HS-27A (cell line): ENCODE data around the gene CRADD.
"Not testable (repeated sequence)": the region's sequence is repeated elsewhere in the genome, so short reads cannot be mapped to it uniquely, and the experiment has no call there.

Experiments
- DNase-seq: peaks from one replicate; pipeline ENCODE4 v3.0.0-alpha.2; 2012; ENCODE audit warnings: low read depth, missing footprints

The CRADD gene

DNA sequence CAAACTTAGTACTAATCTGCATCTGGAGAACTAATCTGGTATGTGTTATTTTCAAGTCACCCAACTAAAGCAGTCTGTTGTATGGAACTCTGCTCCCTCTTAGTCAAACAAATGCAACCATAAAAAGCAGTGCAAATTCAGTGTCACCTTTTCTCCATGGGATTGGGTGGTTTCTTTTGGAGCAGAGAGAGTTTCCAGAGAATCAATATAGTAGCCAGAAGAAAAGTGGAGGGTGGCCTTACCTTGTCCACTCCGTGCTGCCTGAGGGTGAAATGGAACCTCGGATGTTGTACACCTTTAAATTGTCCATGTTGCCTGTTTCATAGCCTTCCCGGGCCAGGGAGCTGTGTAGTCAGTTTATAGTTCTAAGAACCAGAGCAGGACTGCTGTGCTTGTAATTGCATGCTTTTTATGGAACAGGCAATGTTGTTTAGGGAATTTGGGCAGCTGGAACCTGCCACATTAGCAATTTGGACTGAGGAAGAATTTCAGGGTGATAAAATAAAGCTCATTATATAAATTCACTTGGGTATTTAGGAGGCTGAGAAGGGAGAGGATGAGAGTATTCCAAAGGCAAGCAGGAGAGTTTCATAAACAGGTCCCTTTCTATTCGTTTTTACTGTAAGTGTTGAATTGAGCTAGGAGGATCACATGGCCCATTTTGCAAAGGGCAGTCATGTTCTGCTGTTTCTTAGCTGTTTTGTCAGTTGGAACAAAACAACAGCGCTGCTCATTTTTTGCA, 60.5 kb downstream of the CRADD start:
- no peak for DNase-seq

DNA sequence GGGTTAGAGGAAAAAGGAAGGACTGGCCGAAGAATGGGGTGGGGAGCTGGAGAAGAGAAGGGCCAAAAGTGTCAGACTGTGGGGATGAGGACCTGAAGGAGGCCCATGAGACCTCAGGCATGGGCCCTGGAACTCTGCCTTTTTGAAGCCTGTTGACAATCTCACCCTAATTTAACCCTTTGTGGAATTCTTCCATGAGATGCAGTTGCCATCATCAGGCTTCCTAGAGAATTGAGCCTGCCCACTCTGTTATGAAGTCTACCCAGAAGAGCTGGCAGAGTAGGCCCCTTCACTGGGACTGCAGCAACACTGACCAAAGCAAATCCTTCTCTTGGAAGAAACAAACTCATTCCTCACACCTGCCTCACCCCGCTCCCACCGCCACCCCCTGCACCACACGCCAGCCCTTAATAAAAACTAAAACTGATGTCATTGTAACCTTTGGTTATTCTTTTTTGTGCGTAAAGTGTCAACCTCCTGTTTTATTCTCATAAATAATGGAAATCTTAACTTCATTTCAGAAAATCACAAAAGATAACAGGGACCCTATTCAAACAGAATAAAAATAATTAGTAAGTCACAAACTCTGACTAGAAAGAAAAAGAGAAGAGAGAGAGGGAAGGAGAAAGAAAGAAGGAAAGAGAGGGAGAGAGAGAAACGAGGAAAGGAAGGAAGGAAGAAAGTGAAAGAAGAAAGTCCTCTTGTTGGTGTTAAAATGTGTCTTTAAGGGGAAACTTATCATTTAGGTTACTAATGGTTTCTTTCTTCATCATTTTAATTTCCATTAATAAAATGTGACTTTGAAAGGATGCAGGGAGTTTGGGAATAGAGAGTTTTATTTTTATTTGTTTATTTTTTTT, 61.3 kb downstream of the CRADD start:
- DNase-seq: no peak

DNA sequence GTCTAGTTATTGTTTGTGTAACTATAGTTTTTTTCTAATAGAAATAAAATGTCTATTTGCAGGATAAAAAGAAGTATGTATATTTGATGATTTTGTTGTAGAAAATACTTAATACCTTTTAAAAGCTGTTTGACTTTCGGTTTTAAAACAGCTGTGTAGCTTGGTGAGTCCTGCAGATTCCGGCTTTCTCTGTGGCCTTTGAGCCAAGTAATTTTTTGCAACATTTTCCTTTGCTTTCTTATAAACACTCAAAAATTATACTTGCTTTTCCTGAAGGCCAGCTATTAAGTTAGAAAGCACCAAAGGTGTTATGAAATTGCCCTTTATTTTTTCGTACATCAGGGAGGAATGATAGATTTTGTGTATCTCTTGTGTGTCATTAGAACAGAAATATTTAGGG, 63.6 kb downstream of the CRADD start:
- DNase-seq: no peak

DNA sequence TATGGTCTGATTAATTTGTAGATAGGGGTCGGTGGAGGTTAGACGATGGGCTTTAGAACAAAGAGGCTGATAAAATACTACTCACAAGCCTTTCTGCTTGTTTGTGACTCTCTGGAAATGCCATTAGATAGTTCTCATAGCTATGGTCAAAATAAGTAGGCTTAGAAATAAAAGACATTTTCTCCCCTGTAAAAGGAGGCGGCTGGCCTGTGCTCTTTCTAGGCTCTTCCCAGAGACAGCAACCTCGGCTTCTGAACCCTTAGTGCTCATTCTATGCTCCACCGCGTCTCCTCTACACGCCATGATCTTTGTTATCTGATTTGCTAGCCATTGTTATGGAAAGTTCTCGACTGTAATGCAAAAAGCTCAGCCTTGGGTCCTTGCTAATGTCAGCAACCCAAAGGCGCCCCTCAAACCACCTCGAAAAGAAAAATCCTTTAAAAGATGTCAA, 64.5 kb downstream of the CRADD start:
- no peak for DNase-seq

DNA sequence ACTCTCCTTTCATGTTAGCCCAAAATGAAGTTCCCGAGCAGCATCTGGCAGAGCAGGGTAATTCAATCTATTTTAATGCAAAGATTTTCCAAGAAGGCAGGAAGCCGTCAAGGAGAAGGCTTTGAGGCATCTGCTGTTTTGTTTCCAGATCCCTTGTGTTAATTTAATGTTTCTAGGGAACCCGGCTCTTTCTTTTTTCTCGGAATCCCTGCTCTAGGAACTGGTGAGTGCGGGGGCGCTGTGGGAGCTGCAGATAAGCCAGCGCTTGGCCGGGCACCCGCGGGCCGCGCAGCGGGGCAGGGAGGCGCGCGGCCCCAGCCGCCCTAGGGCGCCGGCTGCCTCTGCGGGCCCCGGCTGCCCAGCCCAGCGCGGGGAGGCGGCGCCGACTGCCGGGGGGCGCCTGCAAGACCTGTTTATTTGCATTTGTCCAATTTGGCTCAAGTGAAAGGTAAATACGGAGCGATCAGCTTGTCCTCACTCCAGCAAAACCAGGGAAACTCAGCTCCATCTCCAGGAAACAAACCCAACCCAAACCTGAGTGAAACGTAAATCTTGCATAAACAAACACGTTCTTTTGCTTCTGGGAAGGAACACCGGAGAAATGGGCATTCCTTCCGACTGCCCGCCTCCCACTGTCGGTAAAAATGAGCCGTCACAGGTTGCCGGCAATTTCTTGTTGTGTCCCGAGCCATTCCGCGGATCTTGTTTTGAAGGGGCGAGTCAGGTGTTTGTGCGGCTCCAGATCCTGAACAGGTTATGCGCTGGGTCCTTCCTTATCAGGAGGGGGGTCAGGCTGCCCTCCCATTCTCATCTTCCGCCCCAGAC, 65.1 kb downstream of the CRADD start:
- no peak for DNase-seq

DNA sequence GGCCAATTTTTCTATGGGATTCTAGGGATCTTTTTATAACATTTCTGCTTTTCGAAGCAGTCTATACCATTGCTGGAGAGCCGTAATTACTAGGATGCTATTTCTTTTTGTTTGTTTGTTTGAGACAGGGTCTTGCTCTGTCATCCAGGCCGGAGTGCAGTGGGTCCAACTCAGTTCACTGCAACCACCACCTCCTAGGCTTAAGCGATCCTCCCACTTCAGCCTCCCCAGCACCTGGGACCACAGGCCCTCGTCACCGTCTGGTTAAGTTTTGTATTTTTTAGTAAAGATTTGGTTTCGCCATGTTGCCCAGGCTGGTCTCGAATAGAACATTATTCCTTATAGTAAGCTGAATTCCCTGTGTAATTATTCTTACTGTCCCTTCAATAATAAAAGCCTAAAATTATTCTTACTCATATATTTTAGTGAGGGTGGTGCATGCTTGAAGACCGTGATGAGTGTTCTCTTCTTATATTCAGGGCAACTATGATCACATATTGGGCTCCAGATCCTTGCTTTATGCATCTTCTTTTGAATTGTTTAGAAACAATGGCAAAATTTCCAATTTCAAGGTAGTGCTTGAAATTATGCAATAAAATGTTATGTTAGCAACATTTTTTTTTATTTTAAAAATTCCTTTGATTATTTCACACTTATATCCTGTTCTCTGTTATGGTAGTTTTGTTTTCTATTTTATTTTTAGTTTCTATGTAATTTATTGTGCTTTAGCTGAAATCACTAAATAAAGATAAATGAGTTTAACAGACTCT, 66.2 kb downstream of the CRADD start:
- no peak for DNase-seq

DNA sequence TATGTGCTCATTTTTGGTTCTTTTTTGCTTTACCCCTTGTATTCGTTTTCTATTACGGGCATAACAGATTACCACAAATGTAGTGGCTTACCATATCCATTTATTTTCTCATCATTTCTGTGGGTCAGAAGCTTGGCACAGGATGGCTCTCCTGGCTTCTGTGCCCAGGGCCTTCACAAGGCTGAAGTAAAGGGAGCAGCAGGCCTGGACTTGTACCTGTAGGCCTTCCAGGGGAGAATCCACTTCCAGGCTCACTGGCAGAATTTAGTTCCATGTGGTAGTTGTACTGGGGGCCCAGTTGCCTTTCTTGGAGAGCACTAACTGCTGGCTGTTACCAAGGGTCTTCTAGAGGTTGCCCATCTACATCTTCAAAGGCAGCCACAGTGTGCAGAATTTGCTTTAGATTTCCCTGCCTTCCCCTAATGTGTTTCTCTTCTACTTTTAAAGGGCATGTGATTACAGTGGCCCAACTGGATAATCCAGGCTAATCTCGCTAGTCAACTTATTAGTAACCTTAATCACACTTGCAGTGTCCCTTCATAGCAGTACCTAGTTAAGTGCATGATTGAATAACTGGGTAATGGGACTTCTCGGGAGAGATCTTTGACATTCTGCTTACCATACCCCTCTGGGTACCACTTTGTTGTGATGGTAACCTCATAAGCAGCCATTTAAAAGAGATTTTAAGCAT, 67.0 kb downstream of the CRADD start:
- no peak for DNase-seq

DNA sequence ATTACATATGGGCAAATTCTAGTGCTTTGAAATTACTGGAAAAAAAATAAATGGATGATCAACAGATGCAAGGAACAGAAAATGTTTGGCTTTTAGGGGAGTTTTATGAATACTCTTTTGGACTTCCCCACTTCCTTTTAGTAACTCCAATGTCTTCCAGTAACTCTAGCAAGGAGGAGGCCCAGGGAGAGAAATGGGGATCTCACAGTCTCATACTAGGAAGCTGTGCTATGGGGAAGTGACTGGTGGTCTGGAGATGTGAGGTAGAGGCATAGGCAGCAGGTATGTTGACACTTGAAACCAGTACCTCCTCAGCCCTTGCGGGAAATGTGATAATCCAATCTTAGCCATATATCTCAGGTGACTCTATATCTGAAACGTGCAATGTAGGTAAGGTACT, 68.1 kb downstream of the CRADD start:
- no peak for DNase-seq

DNA sequence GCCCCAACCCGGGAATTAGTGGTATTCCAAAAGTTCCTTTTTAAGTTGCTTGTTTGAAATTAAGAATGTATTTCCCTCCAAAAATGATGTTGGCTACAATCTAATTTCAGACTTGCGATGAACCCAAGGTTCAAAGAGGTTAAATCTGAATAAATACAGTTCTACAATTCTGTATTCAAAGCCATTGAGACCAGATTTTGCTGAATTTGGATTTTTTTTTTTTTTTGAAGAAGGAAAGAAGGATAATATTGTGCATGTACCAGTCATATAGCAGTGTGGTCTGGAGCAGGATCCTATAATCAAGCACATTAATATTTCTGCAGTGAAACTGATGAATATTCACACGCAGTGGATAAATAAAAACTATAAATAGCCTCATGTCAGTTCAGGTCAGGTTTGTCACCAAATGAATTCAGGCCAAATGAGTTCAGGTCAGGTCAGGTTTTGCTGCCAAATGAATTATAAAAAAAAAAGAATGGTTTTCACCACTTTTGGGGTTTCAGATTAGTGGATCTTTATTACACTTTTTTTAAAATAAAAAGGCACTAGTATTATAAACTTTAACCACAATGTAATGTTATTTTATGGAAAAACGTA, 69.5 kb downstream of the CRADD start:
- DNase-seq: no peak

DNA sequence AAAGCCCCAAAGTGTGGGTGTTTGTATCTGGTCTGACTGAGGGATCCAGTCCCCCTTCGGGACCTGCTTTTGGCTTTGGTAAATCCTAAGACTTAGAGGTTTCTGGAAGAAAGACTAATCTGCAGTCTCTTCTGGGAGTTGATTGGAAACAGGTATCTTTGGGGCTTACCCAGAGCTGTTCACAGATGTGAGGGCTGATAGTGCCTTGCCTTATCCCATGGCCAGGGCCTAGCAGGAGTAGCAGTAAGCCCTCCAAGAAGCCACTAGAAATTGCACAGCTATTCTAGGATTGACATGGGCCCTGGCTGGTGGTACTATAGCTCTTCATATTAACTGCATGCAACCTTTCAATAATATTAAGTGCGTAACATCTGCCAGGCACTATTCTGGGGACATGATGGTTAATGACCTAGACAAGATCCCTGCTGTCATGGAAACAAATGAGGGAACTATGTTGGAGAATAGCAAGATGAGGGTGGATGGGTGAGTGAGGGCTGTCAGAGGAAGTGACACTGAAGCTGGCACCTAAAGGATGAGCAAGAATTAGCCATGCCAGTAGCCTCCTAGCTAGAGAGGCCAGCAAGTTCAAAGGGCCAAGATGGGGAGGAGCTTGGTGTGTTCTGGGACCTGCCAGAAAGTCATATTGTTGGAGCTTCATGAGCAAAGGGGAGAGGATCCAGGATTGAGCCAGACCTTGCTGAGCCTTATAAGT, 71.7 kb downstream of the CRADD start:
- DNase-seq: no peak

DNA sequence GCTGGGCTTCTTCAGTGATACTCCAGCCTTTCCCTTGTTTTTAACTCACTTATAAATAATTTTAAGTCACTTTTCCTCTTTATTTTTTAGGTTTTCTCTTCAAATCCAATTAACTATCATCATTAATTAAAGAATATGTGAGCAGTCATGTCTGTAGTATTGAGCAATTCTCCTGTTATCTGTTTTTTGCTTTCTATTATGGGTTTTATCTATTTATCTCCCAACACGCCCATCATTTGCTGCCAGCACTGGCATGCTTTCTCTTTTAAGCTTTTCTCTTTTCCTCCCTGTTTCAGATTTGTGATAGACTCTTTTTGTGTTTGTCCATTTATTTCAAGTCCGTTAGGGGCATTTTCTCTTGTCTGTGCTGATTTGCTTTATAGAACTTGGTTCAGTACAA, 72.3 kb downstream of the CRADD start:
- DNase-seq: no peak

DNA sequence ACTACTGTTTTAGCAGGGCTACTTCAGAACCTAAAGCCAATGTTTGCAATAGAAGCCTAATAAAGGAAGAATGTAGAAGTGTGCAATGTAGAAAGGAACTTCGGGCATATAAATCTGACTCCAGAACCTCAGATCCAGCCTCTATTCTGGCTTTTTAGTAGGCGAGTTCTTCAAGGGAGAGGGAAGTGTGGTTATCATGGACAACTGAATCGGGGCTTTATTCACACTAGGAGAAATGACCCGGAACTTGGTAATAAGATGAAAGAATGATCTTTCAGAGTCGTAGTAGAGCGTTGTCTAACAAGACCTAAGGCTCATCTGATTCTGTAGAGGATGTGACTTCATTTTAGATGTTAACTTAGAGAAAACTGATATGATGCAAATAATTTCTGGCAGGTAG, 72.9 kb downstream of the CRADD start:
- DNase-seq: no peak

DNA sequence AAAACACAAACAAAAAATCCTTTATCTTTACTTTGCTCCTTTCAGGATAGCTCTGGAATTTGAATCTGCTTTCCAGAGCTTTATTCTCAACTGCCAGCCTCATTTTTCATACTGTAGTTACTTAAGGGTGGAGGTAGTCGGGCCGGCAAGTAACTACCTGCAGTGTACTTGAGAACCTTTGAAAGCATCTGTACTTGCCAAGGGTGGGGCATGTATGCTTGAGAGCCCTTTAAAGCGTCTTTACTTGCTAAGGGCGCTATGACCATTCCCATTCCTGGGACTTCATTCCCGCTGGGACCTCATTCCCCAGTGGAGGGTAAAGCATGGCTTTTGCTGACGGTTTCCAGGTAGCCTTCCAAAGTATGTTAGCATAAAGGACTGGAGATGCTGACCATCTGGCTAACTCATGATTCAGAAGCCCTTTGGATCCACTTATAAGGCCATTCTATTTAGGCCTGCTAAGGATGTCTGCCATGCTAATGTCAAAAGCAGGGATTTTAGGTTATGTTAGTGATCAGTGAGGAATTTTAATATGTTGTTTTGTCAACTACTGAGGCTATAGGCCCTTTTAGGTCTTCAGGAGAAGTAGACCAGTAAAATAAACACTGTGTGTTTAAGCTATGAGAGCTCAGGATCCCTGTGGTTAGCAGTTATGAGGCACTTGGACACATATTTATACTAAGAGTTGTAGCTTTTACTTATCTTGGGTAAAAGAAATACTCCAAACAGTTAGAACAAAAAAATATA, 74.9 kb downstream of the CRADD start:
- no peak for DNase-seq

DNA sequence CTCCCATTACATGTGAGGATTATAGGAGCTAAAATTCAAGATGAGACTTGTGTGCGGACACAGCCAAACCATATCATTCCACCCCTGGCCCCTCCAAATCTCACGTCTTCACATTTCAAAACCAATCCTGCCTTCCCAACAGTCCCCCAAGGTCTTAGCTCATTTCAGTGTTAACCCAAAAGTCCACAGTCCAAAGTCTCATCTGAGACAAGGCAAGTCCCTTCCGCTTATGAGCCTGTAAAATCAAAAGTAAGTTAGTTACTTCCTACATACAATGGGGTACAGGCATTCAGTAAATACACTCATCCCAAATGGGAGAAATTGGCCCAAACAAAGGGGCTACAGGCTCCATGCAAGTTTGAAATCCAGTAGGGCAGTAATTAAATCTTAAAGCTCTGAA, 76.1 kb downstream of the CRADD start:
- no peak for DNase-seq

DNA sequence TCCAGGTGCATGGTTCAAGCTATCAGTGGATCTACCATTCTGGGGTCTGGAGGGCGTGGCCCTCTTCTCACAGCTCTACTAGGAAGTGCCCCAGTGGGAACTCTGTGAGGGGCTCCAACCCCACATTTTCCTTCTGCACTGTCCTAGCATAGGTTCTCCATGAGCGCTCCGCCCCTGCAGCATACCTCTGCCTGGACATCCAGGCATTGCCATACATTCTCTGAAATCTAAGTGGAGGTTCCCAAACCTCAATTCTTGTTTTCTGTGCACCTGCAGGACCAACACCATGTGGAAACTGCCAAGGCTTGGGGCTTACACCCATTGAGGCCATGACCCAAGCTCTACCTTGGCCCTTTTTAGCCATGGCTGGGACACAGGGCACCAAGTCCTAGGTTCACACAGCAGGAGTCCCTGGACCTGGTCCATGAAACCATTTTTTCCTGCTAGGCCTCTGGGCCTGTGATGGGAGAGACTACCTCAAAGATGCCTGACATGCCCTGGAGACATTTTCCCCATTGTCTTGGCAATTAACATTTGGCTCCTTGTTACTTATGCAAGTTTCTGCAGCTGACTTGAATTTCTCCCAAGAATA, 76.8 kb downstream of the CRADD start:
- no peak for DNase-seq

DNA sequence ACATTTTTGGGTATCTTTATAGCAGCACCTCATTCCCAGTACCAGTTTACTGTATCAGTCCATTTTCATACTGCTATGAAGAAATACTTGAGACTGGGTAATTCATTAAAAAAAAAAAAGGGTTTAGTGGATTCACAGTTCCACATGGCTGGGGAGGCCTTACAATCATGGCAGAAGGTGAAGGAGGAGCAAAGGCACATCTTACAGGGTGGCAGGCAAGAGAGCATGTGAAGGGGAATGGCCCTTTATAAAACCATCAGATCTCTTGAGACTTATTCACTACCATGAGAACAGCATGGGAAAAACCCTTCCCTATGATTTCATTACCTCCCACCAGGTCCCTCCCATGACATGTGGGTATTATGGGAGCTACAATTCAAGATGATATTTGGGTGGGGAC, 77.7 kb downstream of the CRADD start:
- not testable (repeated sequence) for DNase-seq

DNA sequence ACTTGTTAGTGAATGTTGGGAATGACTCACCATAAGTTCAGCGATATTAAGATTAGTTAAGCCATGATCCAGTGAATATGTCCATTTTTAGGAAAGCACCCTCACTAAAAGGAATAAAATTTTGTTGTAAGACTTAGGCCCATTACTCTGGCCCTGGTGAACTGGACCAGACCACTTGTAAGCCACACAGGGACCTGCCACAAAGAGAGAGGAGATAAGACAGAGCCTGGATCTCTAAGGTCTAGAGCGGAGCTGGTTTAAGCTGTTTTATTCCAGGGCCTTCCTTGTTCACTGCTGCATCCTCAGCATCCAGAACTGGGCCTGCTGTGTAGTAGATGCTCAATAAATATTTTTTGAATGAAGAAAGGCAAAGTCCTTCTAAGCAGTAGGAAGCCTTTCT, 79.1 kb downstream of the CRADD start:
- DNase-seq: no peak

DNA sequence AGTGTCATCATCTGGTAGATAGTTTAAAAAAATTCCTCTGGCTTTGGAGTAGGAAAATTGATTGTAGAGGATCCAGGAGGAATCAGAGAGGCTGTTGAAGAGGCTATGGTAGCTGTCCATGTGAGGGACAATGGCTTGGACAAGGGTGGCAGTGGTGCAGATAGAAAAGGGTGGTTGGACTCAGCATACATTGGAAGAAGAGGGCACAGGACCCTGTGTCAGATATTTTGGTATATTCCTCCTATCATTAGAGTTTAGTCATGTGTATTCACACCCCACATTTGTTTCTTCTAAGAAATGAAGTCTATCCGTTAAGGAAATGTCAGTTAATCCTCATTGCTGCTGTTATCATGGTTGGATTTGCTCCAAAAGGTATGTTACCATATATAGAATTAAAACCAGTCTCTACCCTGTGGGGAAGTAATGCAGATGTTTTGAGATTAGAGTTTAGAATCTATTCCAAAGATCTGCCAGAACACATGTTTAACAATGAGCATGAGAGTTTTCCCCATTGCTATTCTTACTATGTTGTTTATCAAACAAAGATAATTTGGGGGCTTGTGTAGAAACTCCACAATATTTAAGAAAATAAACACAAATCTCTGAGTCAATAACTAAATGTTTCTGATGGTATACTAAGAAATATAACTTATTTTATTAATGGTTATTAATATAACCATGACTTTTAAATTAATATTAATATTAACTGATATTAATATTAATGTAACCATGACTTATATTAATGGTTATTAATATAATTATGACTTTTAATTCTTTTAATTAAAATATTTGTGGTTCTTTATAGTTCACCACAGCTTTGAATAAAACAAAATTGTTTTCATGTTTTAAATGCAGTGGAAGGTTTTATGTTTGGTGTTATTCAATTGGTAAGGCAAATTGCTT, 80.9 kb downstream of the CRADD start:
- DNase-seq: no peak
